Lung (tissue), 12 donors: ENCODE data around the gene ZRANB1. TPM values are rescaled to one million over a fixed set of nuclear protein-coding genes. Genes with fewer than 3 reads are reported as not detected.

Experiments
- ATAC-seq: fragments of 200-7000 bp; cut with Tn5 transposase; one replicate; pipeline ENCODE4 v1.9.1; 2020; ENCODE audit warnings: moderate number of reproducible peaks; ENCODE audit not compliant: insufficient read depth, low FRiP score
- DNase-seq, 3 donors: peaks; one replicate each; pipeline ENCODE4 v3.0.0-alpha.2; 2013 to 2017
- H3K27ac ChIP-seq, 2 donors: one replicate each; pipeline ENCODE4 v1.5.1; 2013; ENCODE audit warnings: mild to moderate bottlenecking in 2 of 2, moderate library complexity in 2 of 2, control low read depth in 1 of 2, inconsistent platforms in 1 of 2, low read depth in 1 of 2, low read length in 1 of 2
- H3K27me3 ChIP-seq, 3 donors: one replicate each; pipeline ENCODE4 v1.5.1; 2013; ENCODE audit warnings: low read length in 2 of 3; ENCODE audit not compliant: control insufficient read depth in 3 of 3, insufficient read depth in 3 of 3
- H3K36me3 ChIP-seq, 4 donors: one replicate each; pipeline ENCODE4 v1.5.1; 2013; ENCODE audit warnings: low read length in 4 of 4, mild to moderate bottlenecking in 1 of 4, moderate library complexity in 1 of 4; ENCODE audit not compliant: control insufficient read depth in 4 of 4, insufficient read depth in 4 of 4
- H3K4me1 ChIP-seq, 5 donors: one replicate each; pipeline ENCODE4 v1.5.1; 2013; ENCODE audit warnings: low read length in 5 of 5, mild to moderate bottlenecking in 2 of 5, moderate library complexity in 1 of 5; ENCODE audit not compliant: control insufficient read depth in 5 of 5, insufficient read depth in 5 of 5
- H3K4me3 ChIP-seq: one replicate; pipeline ENCODE4 v1.5.1; 2013; ENCODE audit warnings: mild to moderate bottlenecking, control low read depth, moderate library complexity
- H3K9ac ChIP-seq, 2 donors: one replicate each; pipeline ENCODE4 v1.5.1; 2013; ENCODE audit warnings: low read length in 2 of 2, control low read depth in 1 of 2; ENCODE audit not compliant: insufficient read depth in 1 of 2
- H3K9me3 ChIP-seq, 4 donors: one replicate each; pipeline ENCODE4 v1.5.1; 2013; ENCODE audit warnings: low read length in 3 of 4, mild to moderate bottlenecking in 1 of 4, moderate library complexity in 1 of 4; ENCODE audit not compliant: control insufficient read depth in 4 of 4, insufficient read depth in 3 of 4
- CTCF ChIP-seq: IDR thresholded peaks from 2 replicates; pipeline ENCODE4 v1.5.1; 2012; ENCODE audit warnings: mild to moderate bottlenecking; ENCODE audit errors: control extremely low read depth, extremely low read depth
- WGBS, 2 donors: extraction: QIAGEN DNeasy Blood & Tissue Kit; methylation state at CpG; one replicate each; pipeline ENCODE4 v1.1.7; 2013; 5-methylcytosine and 5-hydroxymethylcytosine counted together
- polyA plus RNA-seq, 2 donors: library from polyadenylated mRNA; stranded (reverse); fragments of 200-250 nt; gene quantifications; one replicate each; pipeline ENCODE4 v1.2.1, GENCODE V29; 2013
- total RNA-seq, 2 donors: library from RNA; depleted of rRNA in 1 of 2; stranded (reverse); fragments of >200 nt in 1 of 2; gene quantifications; one replicate each; pipeline ENCODE4 v1.2.1, GENCODE V29; 2014 to 2021
- donor health status: control.
- donor health status: control.
- donor health status: Bipolar disorder and iron deficiency.
- donor health status: healthy.
- donor health status: DM: yes; HTN: yes; CAD: no.

The ZRANB1 gene
- total and polyA plus RNA-seq, 4 donors: 6.3 to 45.5 (median 10.8) TPM

DNA sequence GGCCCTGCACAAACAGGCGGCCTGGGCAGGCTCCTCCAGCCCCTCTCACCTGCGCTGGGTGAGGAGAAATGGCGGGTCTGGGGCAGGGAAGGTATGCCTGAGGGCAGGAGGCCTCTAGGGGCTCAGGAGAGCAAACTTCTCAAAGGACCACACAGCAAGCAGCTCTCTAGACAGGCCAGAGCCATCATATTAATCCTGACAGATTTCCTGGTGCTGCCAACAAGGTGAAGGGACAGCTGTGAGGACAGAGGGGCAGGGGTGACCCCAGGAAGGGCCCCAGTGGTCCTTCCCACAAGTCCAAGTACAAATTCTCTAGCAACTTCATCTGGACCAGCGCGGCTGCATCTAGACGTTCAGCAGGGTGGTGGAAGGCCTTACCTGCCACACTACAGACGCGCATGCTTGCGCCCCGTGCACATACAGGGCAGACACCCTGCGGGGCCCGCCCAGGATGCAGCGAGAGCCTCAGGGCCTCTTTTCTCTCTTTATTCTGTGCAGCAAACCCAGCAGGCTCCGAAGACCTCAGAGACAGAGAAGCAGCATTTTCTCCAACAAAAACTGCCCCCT, 62.1 kb downstream of the ZRANB1 start:
- DNase-seq (no peak), ATAC-seq (no peak)
- no peak for TF ChIP-seq CTCF
- Histone ChIP-seq H3K36me3 (peaks cover 0 to 36% (median 18%) of the 10 kb centered on the region in 4 donors), H3K4me1 (peaks cover 6 to 41% (median 29%) of the 10 kb centered on the region in 5 donors), H3K9ac (no peak overlapping the region), H3K4me3 (no peak overlapping the region), H3K9me3 (no peaks in the 10 kb centered on the region), H3K27ac (no peak overlapping the region), H3K27me3 (no peaks in the 10 kb centered on the region)
- 93 to 96% methylated on average over 14 of the region's 14 CpGs for WGBS, 2 donors

- no peak for TF ChIP-seq CTCF
- no peak overlapping the region for H3K9ac ChIP-seq
- H3K36me3 ChIP-seq: peaks cover 0 to 36% (median 18%) of the 10 kb centered on the region in 4 donors
- no peak overlapping the region for H3K27ac ChIP-seq
- WGBS, 2 donors: 81 to 83% methylated on average over 19 of the region's 19 CpGs
- no peaks in the 10 kb centered on the region for H3K9me3 ChIP-seq
- peaks cover 4 to 41% (median 24%) of the 10 kb centered on the region in 5 donors for H3K4me1 ChIP-seq
- H3K27me3 ChIP-seq: no peaks in the 10 kb centered on the region
- DNase-seq (peak in 1 of 3 donors; percentile 11), ATAC-seq (no peak)
- H3K4me3 ChIP-seq: no peak overlapping the region
Measured at GRCh38 chr10:125004571-125005311, 62.8 kb downstream of the ZRANB1 start.

DNA sequence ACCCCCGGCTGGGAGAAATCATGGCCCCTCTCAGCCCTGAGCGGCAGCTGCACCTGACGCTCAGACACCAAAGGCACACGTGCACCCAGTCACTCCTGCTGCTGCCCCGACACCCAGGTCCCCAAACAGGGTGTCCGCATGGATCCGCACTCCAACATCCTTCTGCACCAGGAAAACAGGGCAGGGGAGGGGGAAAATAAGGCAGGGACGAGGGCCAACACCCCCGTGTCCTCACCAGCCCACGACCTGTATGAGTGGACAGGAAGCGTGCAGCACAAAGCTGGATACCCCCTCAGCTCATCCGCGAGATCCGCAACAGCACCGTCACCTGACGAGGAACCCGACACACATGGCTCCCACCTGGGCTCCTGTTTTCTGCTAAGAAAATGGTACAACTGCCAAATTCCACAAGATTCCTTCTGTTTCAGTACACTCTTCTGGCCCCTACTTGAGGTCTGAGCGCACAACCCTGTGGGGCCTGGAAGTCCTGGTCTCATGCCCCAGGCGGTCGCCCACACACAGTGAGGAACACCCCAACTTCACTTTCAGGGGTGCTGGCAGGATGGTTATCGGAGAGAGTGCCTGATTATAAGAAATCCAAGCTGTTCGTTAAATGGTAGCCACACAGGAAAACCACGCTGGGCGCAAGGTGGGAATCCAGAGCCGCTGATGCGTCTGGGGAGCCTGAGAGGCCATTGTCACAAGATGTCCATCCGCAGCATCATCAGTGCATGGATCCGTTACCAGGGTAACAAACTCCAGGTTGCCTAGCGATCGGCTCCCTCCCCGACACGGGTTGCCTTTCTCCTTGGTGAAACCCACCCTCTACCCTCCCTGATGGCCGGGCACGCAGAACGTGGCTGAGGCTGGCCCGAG, 63.6 kb downstream of the ZRANB1 start:
- peaks cover 0 to 30% (median 16%) of the 10 kb centered on the region in 4 donors for H3K36me3 ChIP-seq
- no peaks in the 10 kb centered on the region for H3K27me3 ChIP-seq
- H3K9ac ChIP-seq: no peak overlapping the region
- no peak overlapping the region for H3K4me3 ChIP-seq
- peaks cover 4 to 35% (median 18%) of the 10 kb centered on the region in 5 donors for H3K4me1 ChIP-seq
- no peak for DNase-seq
- no peak overlapping the region for H3K27ac ChIP-seq
- ATAC-seq: no peak
- H3K9me3 ChIP-seq: no peaks in the 10 kb centered on the region
- WGBS, 2 donors: 90 to 93% methylated on average over 36 of the region's 36 CpGs
- TF ChIP-seq CTCF: no peak
